ENCODE measurements around the gene RNF166. TPM values are rescaled to one million over a fixed set of nuclear protein-coding genes. Genes with fewer than 3 reads are reported as not detected.
"Not testable (repeated sequence)": the region's sequence is repeated elsewhere in the genome, so short reads cannot be mapped to it uniquely, and the experiment has no call there.

Gene RNF166
- total and polyA plus RNA-seq, 8 donors: 9.7 to 40.9 (median 11.8) TPM

GRCh38 chr16:88672776-88673175, 33.4 kb downstream of the RNF166 start:
- Histone ChIP-seq H3K36me3 (no peaks in the 10 kb centered on the region), H3K4me3 (no peak overlapping the region), H3K27me3 (no peaks in the 10 kb centered on the region), H3K9me3 (no peaks in the 10 kb centered on the region), H3K27ac (no peak overlapping the region), H3K4me1 (no peaks in the 10 kb centered on the region)
- TF ChIP-seq CTCF (IDR thresholded peaks at IDR 0.05): no peak
- FAIRE-seq: no peak
- 45 to 53% methylated on average over 11 of the region's 11 CpGs for WGBS, 2 donors
- intact Hi-C loops (cut with DNase I): no loop called here
- peak in 1 of 6 donors; percentile 41 for DNase-seq
- peak in 3 of 4 donors; percentile 48 to 70 (median 49) for ATAC-seq

GRCh38 chr16:88671806-88672205, 34.4 kb downstream of the RNF166 start:
- TF ChIP-seq CTCF (IDR thresholded peaks at IDR 0.05): no peak
- no peak for ATAC-seq
- H3K27ac ChIP-seq: no peak overlapping the region
- DNase-seq: peak in 1 of 6 donors; percentile 44
- no peaks in the 10 kb centered on the region for H3K9me3 ChIP-seq
- no peaks in the 10 kb centered on the region for H3K27me3 ChIP-seq
- H3K4me3 ChIP-seq: no peak overlapping the region
- 85 to 90% methylated on average over 23 of the region's 23 CpGs for WGBS, 2 donors
- H3K4me1 ChIP-seq: no peaks in the 10 kb centered on the region
- intact Hi-C loops (cut with DNase I): no loop called here
- H3K36me3 ChIP-seq: no peaks in the 10 kb centered on the region
- FAIRE-seq: no peak

- no peak for TF ChIP-seq CTCF (IDR thresholded peaks at IDR 0.05)
- DNase-seq (peak in 1 of 6 donors; percentile 18), FAIRE-seq (no peak), ATAC-seq (no peak)
- Histone ChIP-seq H3K4me1 (peaks cover 0 to 6% (median 0%) of the 10 kb centered on the region in 3 donors), H3K9me3 (no peaks in the 10 kb centered on the region), H3K36me3 (no peaks in the 10 kb centered on the region), H3K27ac (no peak overlapping the region), H3K4me3 (no peak overlapping the region), H3K27me3 (no peaks in the 10 kb centered on the region)
- WGBS, 2 donors: 61 to 71% methylated on average over 10 of the region's 10 CpGs
- intact Hi-C loops (cut with DNase I): no loop called here
These were observed 36.2 kb downstream of the RNF166 start for GRCh38 chr16:88669980-88670379.

- WGBS, 2 donors: 91 to 93% methylated on average over 8 of the region's 8 CpGs
- H3K9me3 ChIP-seq; intact Hi-C loops (cut with DNase I); FAIRE-seq; H3K27ac ChIP-seq; ATAC-seq; H3K4me3 ChIP-seq; H3K36me3 ChIP-seq; H3K27me3 ChIP-seq; DNase-seq: not testable (repeated sequence)
- H3K4me1 ChIP-seq: peaks cover 0 to 11% (median 0%) of the 10 kb centered on the region in 3 donors
These were observed 36.7 kb downstream of the RNF166 start for GRCh38 chr16:88669493-88669892.

GRCh38 chr16:88667461-88667860, 38.7 kb downstream of the RNF166 start:
- 81 to 91% methylated on average over 5 of the region's 5 CpGs for WGBS, 2 donors
- Histone ChIP-seq H3K27ac (no peak overlapping the region), H3K4me3 (no peak overlapping the region), H3K27me3 (no peaks in the 10 kb centered on the region), H3K36me3 (no peaks in the 10 kb centered on the region), H3K9me3 (no peaks in the 10 kb centered on the region), H3K4me1 (peaks cover 0 to 11% (median 5%) of the 10 kb centered on the region in 3 donors)
- TF ChIP-seq CTCF (IDR thresholded peaks at IDR 0.05): no peak
- no peak for FAIRE-seq
- intact Hi-C loops (cut with DNase I): no loop called here
- no peak for DNase-seq
- no peak for ATAC-seq

Measured in pancreas (tissue), 10 donors.